Right lobe of liver (tissue), 4 donors: ENCODE data around the gene CIDEB.

Experiments used
- POLR2A ChIP-seq: fragments of 450-650 bp; IDR thresholded peaks from one replicate; pipeline ENCODE4 v1.6.1; 2017; ENCODE audit warnings: antibody characterized with exemption, mild to moderate bottlenecking
- TF ChIP-seq, protein P1 (sequence below), 4 donors: fragments of 200-600 bp in 3 of 4; fragments of 450-650 bp in 1 of 4; IDR thresholded peaks; one replicate each; pipeline versions ENCODE4 v1.5.1 to v1.8.0; 2016 to 2022; ENCODE audit warnings: antibody characterized with exemption in 4 of 4, mild to moderate bottlenecking in 2 of 4
- donor health status: DM: no; HTN: no; CAD: no.
- donor health status: DM: no; HTN: no; CAD: no.
- donor health status: DM: no; HTN: yes; CAD: no.

DNA sequence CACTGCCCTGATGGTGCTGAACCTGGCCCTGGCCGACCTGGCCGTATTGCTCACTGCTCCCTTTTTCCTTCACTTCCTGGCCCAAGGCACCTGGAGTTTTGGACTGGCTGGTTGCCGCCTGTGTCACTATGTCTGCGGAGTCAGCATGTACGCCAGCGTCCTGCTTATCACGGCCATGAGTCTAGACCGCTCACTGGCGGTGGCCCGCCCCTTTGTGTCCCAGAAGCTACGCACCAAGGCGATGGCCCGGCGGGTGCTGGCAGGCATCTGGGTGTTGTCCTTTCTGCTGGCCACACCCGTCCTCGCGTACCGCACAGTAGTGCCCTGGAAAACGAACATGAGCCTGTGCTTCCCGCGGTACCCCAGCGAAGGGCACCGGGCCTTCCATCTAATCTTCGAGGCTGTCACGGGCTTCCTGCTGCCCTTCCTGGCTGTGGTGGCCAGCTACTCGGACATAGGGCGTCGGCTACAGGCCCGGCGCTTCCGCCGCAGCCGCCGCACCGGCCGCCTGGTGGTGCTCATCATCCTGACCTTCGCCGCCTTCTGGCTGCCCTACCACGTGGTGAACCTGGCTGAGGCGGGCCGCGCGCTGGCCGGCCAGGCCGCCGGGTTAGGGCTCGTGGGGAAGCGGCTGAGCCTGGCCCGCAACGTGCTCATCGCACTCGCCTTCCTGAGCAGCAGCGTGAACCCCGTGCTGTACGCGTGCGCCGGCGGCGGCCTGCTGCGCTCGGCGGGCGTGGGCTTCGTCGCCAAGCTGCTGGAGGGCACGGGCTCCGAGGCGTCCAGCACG, 8.2 kb upstream of the CIDEB start:
- TF ChIP-seq, protein P1, sequence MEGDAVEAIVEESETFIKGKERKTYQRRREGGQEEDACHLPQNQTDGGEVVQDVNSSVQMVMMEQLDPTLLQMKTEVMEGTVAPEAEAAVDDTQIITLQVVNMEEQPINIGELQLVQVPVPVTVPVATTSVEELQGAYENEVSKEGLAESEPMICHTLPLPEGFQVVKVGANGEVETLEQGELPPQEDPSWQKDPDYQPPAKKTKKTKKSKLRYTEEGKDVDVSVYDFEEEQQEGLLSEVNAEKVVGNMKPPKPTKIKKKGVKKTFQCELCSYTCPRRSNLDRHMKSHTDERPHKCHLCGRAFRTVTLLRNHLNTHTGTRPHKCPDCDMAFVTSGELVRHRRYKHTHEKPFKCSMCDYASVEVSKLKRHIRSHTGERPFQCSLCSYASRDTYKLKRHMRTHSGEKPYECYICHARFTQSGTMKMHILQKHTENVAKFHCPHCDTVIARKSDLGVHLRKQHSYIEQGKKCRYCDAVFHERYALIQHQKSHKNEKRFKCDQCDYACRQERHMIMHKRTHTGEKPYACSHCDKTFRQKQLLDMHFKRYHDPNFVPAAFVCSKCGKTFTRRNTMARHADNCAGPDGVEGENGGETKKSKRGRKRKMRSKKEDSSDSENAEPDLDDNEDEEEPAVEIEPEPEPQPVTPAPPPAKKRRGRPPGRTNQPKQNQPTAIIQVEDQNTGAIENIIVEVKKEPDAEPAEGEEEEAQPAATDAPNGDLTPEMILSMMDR (IDR thresholded peaks at IDR 0.05), result peak; percentile 13 to 47 (median 32)
- no peak for TF ChIP-seq POLR2A
